DOHH2 (cell line): ENCODE results near the gene RIN3.

ENCODE experiments used
- H3F3A ChIP-seq: fragments of 200-600 bp; sonication (generic), shearing (Covaris generic); 2 replicates; pipeline ENCODE4 v1.6.0; 2016; ENCODE audit warnings: antibody characterized with exemption, mild to moderate bottlenecking; ENCODE audit not compliant: control insufficient read depth, insufficient read depth
- H3K27ac ChIP-seq: fragments of 200-600 bp; sonication (generic); 2 replicates; pipeline ENCODE4 v1.5.1; 2014; ENCODE audit warnings: low read depth, mild to moderate bottlenecking, low read length, moderate library complexity
- H3K27me3 ChIP-seq: fragments of 200-600 bp; sonication (generic); 2 replicates; pipeline ENCODE4 v1.6.1; 2014; ENCODE audit warnings: mild to moderate bottlenecking, low read length, mixed read lengths; ENCODE audit not compliant: control insufficient read depth
- H3K36me3 ChIP-seq: fragments of 200-600 bp; sonication (generic); 2 replicates; pipeline ENCODE4 v1.6.1; 2014; ENCODE audit warnings: mild to moderate bottlenecking, low read length, moderate library complexity, mixed read lengths; ENCODE audit not compliant: control insufficient read depth
- H3K4me1 ChIP-seq: fragments of 200-600 bp; sonication (generic); 2 replicates; pipeline ENCODE4 v1.6.1; 2014; ENCODE audit warnings: mild to moderate bottlenecking, low read length, mixed read lengths; ENCODE audit not compliant: control insufficient read depth
- H3K4me2 ChIP-seq: fragments of 200-600 bp; sonication (generic); 2 replicates; pipeline ENCODE4 v1.6.0; 2014; ENCODE audit warnings: mild to moderate bottlenecking, low read length, moderate library complexity
- H3K4me3 ChIP-seq: fragments of 200-600 bp; sonication (generic); 2 replicates; pipeline ENCODE4 v1.5.1; 2014; ENCODE audit warnings: mild to moderate bottlenecking, low read length, mixed read lengths
- H3K79me2 ChIP-seq: fragments of 200-600 bp; sonication (generic); 2 replicates; pipeline ENCODE4 v1.6.1; 2014; ENCODE audit warnings: mild to moderate bottlenecking, low read length, mixed read lengths; ENCODE audit not compliant: control insufficient read depth
- H3K9me2 ChIP-seq: fragments of 200-600 bp; sonication (generic); replicated peaks from 2 replicates; pipeline ENCODE4 v1.6.1; 2014; ENCODE audit warnings: mild to moderate bottlenecking, low read length, mixed read lengths; ENCODE audit not compliant: control insufficient read depth
- H3K9me3 ChIP-seq: fragments of 200-600 bp; sonication (generic); 2 replicates; pipeline ENCODE4 v1.6.1; 2014; ENCODE audit warnings: antibody characterized with exemption, low read length, mixed read lengths; ENCODE audit not compliant: control insufficient read depth, insufficient read depth
- H4K20me1 ChIP-seq: fragments of 200-600 bp; sonication (generic); 2 replicates; pipeline ENCODE4 v1.6.0; 2014; ENCODE audit warnings: low read depth, mild to moderate bottlenecking, antibody characterized with exemption, low read length, moderate library complexity; ENCODE audit not compliant: control insufficient read depth, insufficient read depth
- CTCF ChIP-seq: fragments of 200-600 bp; sonication (generic); IDR thresholded peaks from one replicate; pipeline ENCODE4 v1.5.1; 2014; ENCODE audit warnings: antibody characterized with exemption, mild to moderate bottlenecking, low read depth, low read length; ENCODE audit not compliant: poor library complexity, severe bottlenecking
- EZH2phosphoT487 ChIP-seq: fragments of 200-600 bp; sonication (generic); IDR thresholded peaks from 2 replicates; pipeline ENCODE4 v1.6.1; 2017; ENCODE audit warnings: borderline replicate concordance, mild to moderate bottlenecking, antibody characterized with exemption, low read length, moderate library complexity, mixed read lengths

Gene RIN3

GRCh38 chr14:92475451-92476187 is 38.0 kb upstream of the RIN3 start:
- no peaks in the 10 kb centered on the region for H3K36me3 ChIP-seq
- H3F3A ChIP-seq: no peaks in the 10 kb centered on the region
- H3K9me2 ChIP-seq: no peaks in the 10 kb centered on the region
- H3K27me3 ChIP-seq: no peaks in the 10 kb centered on the region
- no peaks in the 10 kb centered on the region for H3K9me3 ChIP-seq
- H3K79me2 ChIP-seq: no peaks in the 10 kb centered on the region
- no peak overlapping the region for H3K27ac ChIP-seq
- TF ChIP-seq EZH2phosphoT487 (no peak), CTCF (no peak)
- no peak overlapping the region for H3K4me3 ChIP-seq
- no peaks in the 10 kb centered on the region for H4K20me1 ChIP-seq
- H3K4me2 ChIP-seq: no peak overlapping the region
- no peaks in the 10 kb centered on the region for H3K4me1 ChIP-seq

- Histone ChIP-seq H3F3A (no peaks in the 10 kb centered on the region), H3K27me3 (peaks cover 2% of the 10 kb centered on the region; the same call in 1 of the 2 replicates), H3K4me3 (no peak overlapping the region), H3K79me2 (no peaks in the 10 kb centered on the region), H3K4me1 (no peaks in the 10 kb centered on the region), H3K27ac (no peak overlapping the region), H3K36me3 (no peaks in the 10 kb centered on the region), H3K4me2 (no peak overlapping the region), H4K20me1 (no peaks in the 10 kb centered on the region), H3K9me2 (no peaks in the 10 kb centered on the region), H3K9me3 (no peaks in the 10 kb centered on the region)
- TF ChIP-seq EZH2phosphoT487: no peak
- no peak for TF ChIP-seq CTCF
Measured at GRCh38 chr14:92480856-92481255, 32.7 kb upstream of the RIN3 start.

GRCh38 chr14:92481386-92481785 is 32.2 kb upstream of the RIN3 start:
- Histone ChIP-seq H3K4me1 (no peaks in the 10 kb centered on the region), H3F3A (no peaks in the 10 kb centered on the region), H3K79me2 (no peaks in the 10 kb centered on the region), H3K36me3 (no peaks in the 10 kb centered on the region), H3K27me3 (peaks cover 2% of the 10 kb centered on the region; the same call in 1 of the 2 replicates), H3K9me3 (no peaks in the 10 kb centered on the region), H3K9me2 (no peaks in the 10 kb centered on the region), H3K27ac (no peak overlapping the region), H4K20me1 (no peaks in the 10 kb centered on the region), H3K4me3 (no peak overlapping the region), H3K4me2 (no peak overlapping the region)
- TF ChIP-seq CTCF: no peak
- TF ChIP-seq EZH2phosphoT487: no peak
